ENCODE measurements around the gene ITGA2.
"Not testable (repeated sequence)": the region's sequence is repeated elsewhere in the genome, so short reads cannot be mapped to it uniquely, and the experiment has no call there.

DNA sequence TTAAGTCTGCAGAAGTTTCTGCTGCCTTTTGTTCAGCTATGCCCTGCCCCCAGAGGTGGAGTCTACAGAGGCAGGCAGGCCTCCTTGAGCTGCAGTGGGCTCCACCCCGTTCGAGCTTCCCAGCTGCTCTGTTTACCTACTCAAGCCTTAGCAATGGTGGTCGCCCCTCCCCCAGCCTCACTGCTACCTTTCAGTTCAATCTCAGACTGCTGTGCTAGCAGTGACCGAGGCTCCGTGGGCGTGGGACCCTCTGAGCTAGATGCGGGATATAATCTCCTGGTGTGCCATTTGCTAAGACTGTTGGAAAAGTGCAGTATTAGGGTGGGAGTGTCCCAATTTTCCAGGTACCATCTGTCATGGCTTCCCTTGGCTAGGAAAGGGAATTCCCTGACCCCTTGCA, 13.0 kb upstream of the ITGA2 start:
- TF ChIP-seq ARNTL (CRISPR knock-in tag; IDR thresholded peaks at IDR 0.05; ENCODE audit: borderline replicate concordance, low read depth); ISL1 (CRISPR knock-in tag; IDR thresholded peaks at IDR 0.05); TCF4 (CRISPR knock-in tag; IDR thresholded peaks at IDR 0.05; ENCODE audit: borderline replicate concordance); CREB5 (CRISPR knock-in tag; IDR thresholded peaks at IDR 0.05; ENCODE audit: low read depth); CSRNP3 (CRISPR knock-in tag; IDR thresholded peaks at IDR 0.05); ZNF70 (CRISPR knock-in tag; IDR thresholded peaks at IDR 0.05); ZC3H10 (CRISPR knock-in tag; IDR thresholded peaks at IDR 0.05): not testable (repeated sequence)
- TF ChIP-seq, protein P1, sequence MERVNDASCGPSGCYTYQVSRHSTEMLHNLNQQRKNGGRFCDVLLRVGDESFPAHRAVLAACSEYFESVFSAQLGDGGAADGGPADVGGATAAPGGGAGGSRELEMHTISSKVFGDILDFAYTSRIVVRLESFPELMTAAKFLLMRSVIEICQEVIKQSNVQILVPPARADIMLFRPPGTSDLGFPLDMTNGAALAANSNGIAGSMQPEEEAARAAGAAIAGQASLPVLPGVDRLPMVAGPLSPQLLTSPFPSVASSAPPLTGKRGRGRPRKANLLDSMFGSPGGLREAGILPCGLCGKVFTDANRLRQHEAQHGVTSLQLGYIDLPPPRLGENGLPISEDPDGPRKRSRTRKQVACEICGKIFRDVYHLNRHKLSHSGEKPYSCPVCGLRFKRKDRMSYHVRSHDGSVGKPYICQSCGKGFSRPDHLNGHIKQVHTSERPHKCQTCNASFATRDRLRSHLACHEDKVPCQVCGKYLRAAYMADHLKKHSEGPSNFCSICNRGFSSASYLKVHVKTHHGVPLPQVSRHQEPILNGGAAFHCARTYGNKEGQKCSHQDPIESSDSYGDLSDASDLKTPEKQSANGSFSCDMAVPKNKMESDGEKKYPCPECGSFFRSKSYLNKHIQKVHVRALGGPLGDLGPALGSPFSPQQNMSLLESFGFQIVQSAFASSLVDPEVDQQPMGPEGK (CRISPR knock-in tag; IDR thresholded peaks at IDR 0.05; ENCODE audit: borderline replicate concordance): not testable (repeated sequence)

Data from SK-N-SH treated with all-trans-retinoic acid at 6 μM for 48 hours (cell line).